ENCODE measurements around the gene MCM3AP. TPM values are rescaled to one million over a fixed set of nuclear protein-coding genes. Genes with fewer than 3 reads are reported as not detected.
"Not testable (repeated sequence)": the region's sequence is repeated elsewhere in the genome, so short reads cannot be mapped to it uniquely, and the experiment has no call there.

MCM3AP gene
- total RNA-seq, 2 donors from 2014 or later: 52.7 to 102 TPM

DNA sequence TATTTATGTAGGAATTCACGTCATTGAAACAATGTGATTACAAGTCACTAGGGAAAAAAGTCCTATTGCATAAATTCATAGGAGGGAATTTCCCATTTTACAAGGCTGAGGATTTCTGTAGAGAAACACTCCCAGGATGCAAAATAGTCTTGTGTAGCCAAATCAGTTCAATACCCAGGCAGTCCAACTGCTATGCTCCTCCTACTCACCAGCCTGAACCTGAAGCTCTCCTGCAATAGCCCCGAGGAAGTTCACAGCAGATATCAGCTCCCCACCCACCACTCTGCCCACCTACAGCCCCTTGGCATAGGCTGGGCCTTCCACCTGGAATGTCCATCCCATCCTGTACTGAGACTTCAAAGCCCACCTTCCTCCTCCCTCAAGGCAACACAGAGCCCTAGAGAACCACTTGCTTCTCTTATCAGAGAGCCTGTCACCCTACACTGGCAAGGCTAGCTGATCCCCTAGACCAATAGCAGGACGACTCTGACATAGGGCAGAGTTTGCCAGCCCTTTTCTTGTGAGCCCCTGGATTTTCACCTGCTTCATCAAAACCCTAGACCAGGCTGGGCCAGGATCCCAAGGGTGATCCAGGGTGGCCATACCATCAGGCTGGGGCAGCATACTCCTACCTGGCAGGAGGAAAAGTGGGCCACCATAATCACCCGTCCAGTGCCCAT lies 58.4 kb downstream of the MCM3AP start:
- TF ChIP-seq POLR2A (IDR thresholded peaks at IDR 0.05): no peak
- TF ChIP-seq, protein P1, sequence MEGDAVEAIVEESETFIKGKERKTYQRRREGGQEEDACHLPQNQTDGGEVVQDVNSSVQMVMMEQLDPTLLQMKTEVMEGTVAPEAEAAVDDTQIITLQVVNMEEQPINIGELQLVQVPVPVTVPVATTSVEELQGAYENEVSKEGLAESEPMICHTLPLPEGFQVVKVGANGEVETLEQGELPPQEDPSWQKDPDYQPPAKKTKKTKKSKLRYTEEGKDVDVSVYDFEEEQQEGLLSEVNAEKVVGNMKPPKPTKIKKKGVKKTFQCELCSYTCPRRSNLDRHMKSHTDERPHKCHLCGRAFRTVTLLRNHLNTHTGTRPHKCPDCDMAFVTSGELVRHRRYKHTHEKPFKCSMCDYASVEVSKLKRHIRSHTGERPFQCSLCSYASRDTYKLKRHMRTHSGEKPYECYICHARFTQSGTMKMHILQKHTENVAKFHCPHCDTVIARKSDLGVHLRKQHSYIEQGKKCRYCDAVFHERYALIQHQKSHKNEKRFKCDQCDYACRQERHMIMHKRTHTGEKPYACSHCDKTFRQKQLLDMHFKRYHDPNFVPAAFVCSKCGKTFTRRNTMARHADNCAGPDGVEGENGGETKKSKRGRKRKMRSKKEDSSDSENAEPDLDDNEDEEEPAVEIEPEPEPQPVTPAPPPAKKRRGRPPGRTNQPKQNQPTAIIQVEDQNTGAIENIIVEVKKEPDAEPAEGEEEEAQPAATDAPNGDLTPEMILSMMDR (IDR thresholded peaks at IDR 0.05): no peak
- 21 to 24% methylated on average over 4 of the region's 4 CpGs for WGBS, 2 donors
- Histone ChIP-seq H3K36me3 (replicated peaks in 1 of 2; ENCODE audit: insufficient read depth in 1 of 2, low read depth in 2 of 2) (no peaks in the 10 kb centered on the region), H3K4me1 (peaks cover 49% of the 10 kb centered on the region), H3K9me3 (no peaks in the 10 kb centered on the region), H3K27ac (peak overlapping the region in 3 of 4 donors; percentile 25 to 87 (median 30)), H3K4me3 (no peak overlapping the region), H3K27me3 (no peaks in the 10 kb centered on the region)
- intact Hi-C loops (cut with DNase I): no loop called here
- no peak for ATAC-seq
- peak in 3 of 4 donors; percentile 13 to 35 (median 28) for DNase-seq

GRCh38 chr21:46226146-46226545 lies 59.3 kb downstream of the MCM3AP start:
- Histone ChIP-seq H3K27ac (peak overlapping the region in 2 of 4 donors; percentile 30 to 87), H3K4me1 (peaks cover 52% of the 10 kb centered on the region), H3K4me3 (no peak overlapping the region), H3K9me3 (no peaks in the 10 kb centered on the region), H3K27me3 (no peaks in the 10 kb centered on the region), H3K36me3 (replicated peaks in 1 of 2; ENCODE audit: insufficient read depth in 1 of 2, low read depth in 2 of 2) (no peaks in the 10 kb centered on the region)
- DNase-seq (no peak), ATAC-seq (no peak)
- no peak for TF ChIP-seq POLR2A (IDR thresholded peaks at IDR 0.05)
- TF ChIP-seq, protein P1 (IDR thresholded peaks at IDR 0.05): no peak
- intact Hi-C loops (cut with DNase I): no loop called here
- 92 to 100% methylated on average over 1 of the region's 1 CpG for WGBS, 2 donors

DNA sequence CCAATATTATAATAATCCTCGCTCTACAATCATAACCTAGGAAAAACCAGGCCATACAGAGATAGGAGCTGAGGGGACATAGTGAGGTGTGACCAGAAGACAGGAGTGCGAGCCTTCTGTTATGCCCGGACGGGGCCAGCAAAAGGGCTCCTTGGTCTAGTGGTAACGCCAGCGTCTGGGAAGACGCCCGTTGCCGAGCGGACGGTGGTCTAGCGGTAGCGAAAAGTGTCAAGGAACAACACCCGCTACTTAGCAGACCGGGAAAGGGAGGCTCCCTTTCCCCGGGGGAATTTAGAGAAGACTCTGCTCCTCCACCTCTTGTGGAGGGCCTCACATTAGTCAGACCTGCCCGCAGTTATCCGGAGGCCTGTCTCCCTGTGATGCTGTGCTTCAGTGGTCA lies 61.8 kb downstream of the MCM3AP start:
- H3K27ac ChIP-seq; H3K36me3 ChIP-seq (replicated peaks in 1 of 2; ENCODE audit: insufficient read depth in 1 of 2, low read depth in 2 of 2); H3K27me3 ChIP-seq; DNase-seq; H3K9me3 ChIP-seq; intact Hi-C loops (cut with DNase I); ATAC-seq; H3K4me3 ChIP-seq: not testable (repeated sequence)
- 89 to 93% methylated on average over 18 of the region's 18 CpGs for WGBS, 2 donors
- peaks cover 45% of the 10 kb centered on the region for H3K4me1 ChIP-seq

DNA sequence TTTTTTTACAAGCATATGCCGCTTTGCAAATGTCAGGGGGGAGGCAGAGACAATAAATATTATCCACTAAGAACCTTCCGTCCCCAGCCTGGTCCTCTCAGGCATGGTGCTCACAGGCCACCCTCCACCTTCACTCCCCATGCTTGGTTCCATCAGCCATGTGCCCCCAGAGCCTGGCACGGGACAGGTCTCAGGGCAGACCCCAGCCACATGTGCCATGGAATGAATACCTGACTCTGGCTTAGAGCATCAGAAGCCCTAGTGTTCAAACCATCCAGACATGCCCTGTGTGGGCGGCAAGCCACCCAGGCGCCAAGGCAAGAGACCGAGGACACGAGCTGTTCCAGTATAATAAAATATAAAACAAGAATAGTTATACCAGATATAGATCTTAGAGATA lies 62.2 kb downstream of the MCM3AP start:
- WGBS, 2 donors: 81 to 94% methylated on average over 7 of the region's 7 CpGs
- Histone ChIP-seq H3K9me3 (no peaks in the 10 kb centered on the region), H3K36me3 (replicated peaks in 1 of 2; ENCODE audit: insufficient read depth in 1 of 2, low read depth in 2 of 2) (no peaks in the 10 kb centered on the region), H3K4me1 (peaks cover 45% of the 10 kb centered on the region), H3K27ac (no peak overlapping the region), H3K4me3 (no peak overlapping the region), H3K27me3 (no peaks in the 10 kb centered on the region)
- TF ChIP-seq POLR2A (IDR thresholded peaks at IDR 0.05): no peak
- TF ChIP-seq, protein P1 (IDR thresholded peaks at IDR 0.05): no peak
- intact Hi-C loops (cut with DNase I): no loop called here
- no peak for DNase-seq
- ATAC-seq: no peak

DNA sequence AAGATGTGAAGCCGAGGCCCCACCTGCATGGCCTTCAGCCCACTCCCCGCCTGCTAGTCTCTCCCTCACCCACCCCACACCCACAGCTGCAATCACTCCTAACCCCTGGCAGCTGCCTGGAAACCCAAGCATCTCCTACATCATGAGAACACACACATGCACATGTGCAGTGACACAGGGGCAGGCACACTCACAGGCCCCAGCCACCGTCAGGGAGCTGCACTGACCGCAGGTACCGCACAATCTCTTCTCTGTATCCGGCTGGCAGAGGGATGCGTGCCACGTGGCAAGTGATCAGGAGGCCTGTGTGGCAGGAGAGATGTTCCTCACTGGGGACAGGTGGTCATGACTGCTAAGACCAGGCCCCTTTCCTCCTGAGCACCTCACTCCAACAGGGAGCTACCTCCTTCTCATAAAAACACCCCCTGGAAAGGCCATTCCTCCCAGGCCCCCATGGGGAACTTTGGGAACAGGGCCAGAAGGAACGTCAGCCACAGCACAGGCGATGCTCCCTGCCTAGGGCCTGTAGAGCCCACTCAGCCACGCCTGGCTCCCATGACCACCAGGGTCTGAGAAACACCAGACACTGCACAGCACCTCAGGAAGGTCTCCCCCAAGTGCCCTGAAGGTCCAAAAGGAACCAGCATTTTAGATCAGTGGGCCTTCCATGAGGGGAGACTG lies 62.8 kb downstream of the MCM3AP start:
- intact Hi-C loops (cut with DNase I): no loop called here
- WGBS, 2 donors: 60 to 71% methylated on average over 7 to 9 of the region's 11 CpGs
- Histone ChIP-seq H3K27me3 (no peaks in the 10 kb centered on the region), H3K36me3 (replicated peaks in 1 of 2; ENCODE audit: insufficient read depth in 1 of 2, low read depth in 2 of 2) (no peaks in the 10 kb centered on the region), H3K4me3 (no peak overlapping the region), H3K9me3 (no peaks in the 10 kb centered on the region), H3K27ac (no peak overlapping the region), H3K4me1 (peaks cover 41% of the 10 kb centered on the region)
- TF ChIP-seq, protein P1 (IDR thresholded peaks at IDR 0.05): no peak
- no peak for TF ChIP-seq POLR2A (IDR thresholded peaks at IDR 0.05)
- ATAC-seq (no peak), DNase-seq (no peak)

Measured in body of pancreas (tissue), 4 donors.